ENCODE data around the gene RAPH1.

GRCh38 chr2:203427061-203427460 is 108.0 kb downstream of the RAPH1 start:
- no peak for TF ChIP-seq EZH2 (IDR thresholded peaks at IDR 0.05; ENCODE audit: low read depth)
- no peak for TF ChIP-seq CTCF (conservative IDR thresholded peaks at IDR 0.05)
